Measurements from ENCODE around the gene INSYN2B.

DNA sequence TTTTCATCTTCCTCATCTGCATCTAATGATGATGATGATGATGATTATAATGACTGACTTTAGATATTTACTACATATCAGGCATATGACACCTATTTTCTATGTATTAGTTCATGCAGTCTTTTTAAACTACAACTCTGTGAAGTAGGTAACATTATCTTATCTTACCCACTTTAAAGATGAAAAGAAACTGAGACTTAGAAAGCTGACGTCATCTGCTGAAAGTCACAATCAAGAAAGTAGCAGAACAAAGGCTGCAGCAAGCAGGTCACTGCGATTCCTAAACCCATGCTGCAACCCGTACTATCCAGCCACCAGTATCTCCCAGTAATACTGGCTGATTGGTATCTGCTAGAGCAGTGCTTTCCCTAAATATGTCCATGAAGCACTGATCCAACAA, 40.1 kb upstream of the INSYN2B start:
- TF ChIP-seq, protein P1, sequence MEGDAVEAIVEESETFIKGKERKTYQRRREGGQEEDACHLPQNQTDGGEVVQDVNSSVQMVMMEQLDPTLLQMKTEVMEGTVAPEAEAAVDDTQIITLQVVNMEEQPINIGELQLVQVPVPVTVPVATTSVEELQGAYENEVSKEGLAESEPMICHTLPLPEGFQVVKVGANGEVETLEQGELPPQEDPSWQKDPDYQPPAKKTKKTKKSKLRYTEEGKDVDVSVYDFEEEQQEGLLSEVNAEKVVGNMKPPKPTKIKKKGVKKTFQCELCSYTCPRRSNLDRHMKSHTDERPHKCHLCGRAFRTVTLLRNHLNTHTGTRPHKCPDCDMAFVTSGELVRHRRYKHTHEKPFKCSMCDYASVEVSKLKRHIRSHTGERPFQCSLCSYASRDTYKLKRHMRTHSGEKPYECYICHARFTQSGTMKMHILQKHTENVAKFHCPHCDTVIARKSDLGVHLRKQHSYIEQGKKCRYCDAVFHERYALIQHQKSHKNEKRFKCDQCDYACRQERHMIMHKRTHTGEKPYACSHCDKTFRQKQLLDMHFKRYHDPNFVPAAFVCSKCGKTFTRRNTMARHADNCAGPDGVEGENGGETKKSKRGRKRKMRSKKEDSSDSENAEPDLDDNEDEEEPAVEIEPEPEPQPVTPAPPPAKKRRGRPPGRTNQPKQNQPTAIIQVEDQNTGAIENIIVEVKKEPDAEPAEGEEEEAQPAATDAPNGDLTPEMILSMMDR (IDR thresholded peaks at IDR 0.05) = no peak
- TF ChIP-seq EZH2 (IDR thresholded peaks at IDR 0.05; ENCODE audit: borderline replicate concordance, insufficient read depth, low read depth, low read length, poor library complexity, severe bottlenecking) = no peak

Measured in B cell (primary cell).